ENCODE data around the gene MZT2B.
"Not testable (repeated sequence)": the region's sequence is repeated elsewhere in the genome, so short reads cannot be mapped to it uniquely, and the experiment has no call there.

Gene MZT2B

GRCh38 chr2:130219147-130219546 is 37.1 kb downstream of the MZT2B start:
- DNase-seq (ENCODE audit: low spot score): not testable (repeated sequence)

GRCh38 chr2:130220505-130220904 is 38.4 kb downstream of the MZT2B start:
- not testable (repeated sequence) for DNase-seq (ENCODE audit: low spot score)

GRCh38 chr2:130222523-130222922 is 40.5 kb downstream of the MZT2B start:
- not testable (repeated sequence) for DNase-seq (ENCODE audit: low spot score)

- DNase-seq (ENCODE audit: low spot score): not testable (repeated sequence)
Observed at GRCh38 chr2:130228005-130228404, 45.9 kb downstream of the MZT2B start.

GRCh38 chr2:130228467-130229160 is 46.6 kb downstream of the MZT2B start:
- not testable (repeated sequence) for DNase-seq (ENCODE audit: low spot score)

- DNase-seq (ENCODE audit: low spot score): not testable (repeated sequence)
Observed at GRCh38 chr2:130229161-130229510, 47.1 kb downstream of the MZT2B start.

- DNase-seq (ENCODE audit: low spot score): not testable (repeated sequence)
Observed at GRCh38 chr2:130230376-130230775, 48.3 kb downstream of the MZT2B start.

- not testable (repeated sequence) for DNase-seq (ENCODE audit: low spot score)
Observed at GRCh38 chr2:130230907-130231306, 48.8 kb downstream of the MZT2B start.

GRCh38 chr2:130231656-130232055 is 49.6 kb downstream of the MZT2B start:
- no peak for DNase-seq (ENCODE audit: low spot score)

GRCh38 chr2:130233066-130233465 is 51.0 kb downstream of the MZT2B start:
- DNase-seq (ENCODE audit: low spot score): not testable (repeated sequence)

GRCh38 chr2:130239581-130239980 is 57.5 kb downstream of the MZT2B start:
- DNase-seq (ENCODE audit: low spot score): not testable (repeated sequence)

All from RKO (cell line).